22Rv1 (cell line): Measurements from ENCODE around the gene COPS3.

Source experiments
- H3K27ac ChIP-seq: fragments of 450-650 bp; 2 replicates; pipeline ENCODE4 v1.5.1; 2017
- ZFX ChIP-seq: fragments of 450-650 bp; IDR thresholded peaks from 2 replicates; pipeline ENCODE4 v1.6.1; 2017; ENCODE audit warnings: antibody characterized with exemption, borderline replicate concordance
- TF ChIP-seq, protein P1 (sequence below): fragments of 450-650 bp; IDR thresholded peaks from 2 replicates; pipeline ENCODE4 v1.5.1; 2017; ENCODE audit warnings: mild to moderate bottlenecking

Gene COPS3

DNA sequence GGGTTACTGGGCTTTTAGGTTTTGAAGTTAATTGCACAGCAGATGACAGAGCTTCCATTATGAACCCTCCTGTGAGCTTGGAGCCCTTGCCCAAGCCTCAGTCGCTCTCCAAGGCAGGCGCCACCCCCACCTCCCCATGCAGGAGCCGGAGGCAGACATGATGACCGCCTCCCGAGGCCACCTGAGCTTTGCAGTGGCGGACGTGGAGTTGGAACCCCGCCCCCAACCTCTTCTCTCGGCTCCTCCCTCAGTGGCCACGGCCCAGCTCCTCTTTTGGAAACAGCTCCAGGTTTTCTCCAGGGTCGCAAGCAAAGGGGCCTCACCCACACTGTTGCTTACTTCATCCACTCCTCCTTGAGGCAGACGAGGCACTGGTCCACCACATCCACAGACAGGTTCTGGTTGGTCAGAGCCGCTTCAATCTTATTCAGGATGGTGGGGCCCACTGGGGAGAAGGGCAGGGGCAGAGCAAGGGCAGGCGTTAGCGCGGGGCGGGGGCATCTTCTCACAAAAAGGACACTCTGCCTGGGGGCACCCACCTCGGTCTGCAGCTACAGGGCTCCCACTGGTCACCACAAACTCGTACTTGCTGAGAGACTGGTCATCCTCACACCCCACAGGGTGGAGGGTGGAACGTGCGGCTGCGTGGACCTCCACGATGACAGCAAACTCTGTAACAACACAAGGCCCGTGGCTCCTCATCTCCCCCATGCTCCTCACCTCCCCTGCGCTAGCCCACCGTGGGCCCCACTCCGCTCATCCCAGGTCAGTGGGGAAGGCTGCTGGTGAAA, 66.2 kb downstream of the COPS3 start:
- TF ChIP-seq, protein P1, sequence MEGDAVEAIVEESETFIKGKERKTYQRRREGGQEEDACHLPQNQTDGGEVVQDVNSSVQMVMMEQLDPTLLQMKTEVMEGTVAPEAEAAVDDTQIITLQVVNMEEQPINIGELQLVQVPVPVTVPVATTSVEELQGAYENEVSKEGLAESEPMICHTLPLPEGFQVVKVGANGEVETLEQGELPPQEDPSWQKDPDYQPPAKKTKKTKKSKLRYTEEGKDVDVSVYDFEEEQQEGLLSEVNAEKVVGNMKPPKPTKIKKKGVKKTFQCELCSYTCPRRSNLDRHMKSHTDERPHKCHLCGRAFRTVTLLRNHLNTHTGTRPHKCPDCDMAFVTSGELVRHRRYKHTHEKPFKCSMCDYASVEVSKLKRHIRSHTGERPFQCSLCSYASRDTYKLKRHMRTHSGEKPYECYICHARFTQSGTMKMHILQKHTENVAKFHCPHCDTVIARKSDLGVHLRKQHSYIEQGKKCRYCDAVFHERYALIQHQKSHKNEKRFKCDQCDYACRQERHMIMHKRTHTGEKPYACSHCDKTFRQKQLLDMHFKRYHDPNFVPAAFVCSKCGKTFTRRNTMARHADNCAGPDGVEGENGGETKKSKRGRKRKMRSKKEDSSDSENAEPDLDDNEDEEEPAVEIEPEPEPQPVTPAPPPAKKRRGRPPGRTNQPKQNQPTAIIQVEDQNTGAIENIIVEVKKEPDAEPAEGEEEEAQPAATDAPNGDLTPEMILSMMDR, result no peak
- no peak for TF ChIP-seq ZFX

DNA sequence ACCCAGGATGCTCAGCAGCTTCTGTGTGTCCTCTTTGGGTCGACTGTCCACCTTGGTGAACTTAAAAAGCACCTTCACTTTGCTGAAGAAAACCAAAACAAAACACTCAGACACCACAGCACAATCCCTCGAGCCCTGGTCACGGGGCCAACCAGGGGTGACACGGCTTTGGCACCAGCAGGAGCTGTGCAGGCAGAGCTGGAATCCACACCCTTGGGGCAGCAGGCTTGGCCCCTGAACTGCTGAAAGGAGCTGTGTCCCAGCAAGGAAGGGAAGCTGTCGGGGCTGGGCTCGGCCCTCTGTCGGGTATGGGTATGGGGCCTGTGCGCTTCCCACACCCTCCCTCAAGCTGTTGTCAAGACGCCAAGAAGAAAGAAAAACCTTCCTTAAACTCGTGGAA, 67.3 kb downstream of the COPS3 start:
- H3K27ac ChIP-seq, result no peak overlapping the region
- TF ChIP-seq ZFX, result no peak
- TF ChIP-seq, protein P1, result no peak

More for the DNA sequence above, 66.2 kb downstream of the COPS3 start:
- no peak overlapping the region for H3K27ac ChIP-seq

DNA sequence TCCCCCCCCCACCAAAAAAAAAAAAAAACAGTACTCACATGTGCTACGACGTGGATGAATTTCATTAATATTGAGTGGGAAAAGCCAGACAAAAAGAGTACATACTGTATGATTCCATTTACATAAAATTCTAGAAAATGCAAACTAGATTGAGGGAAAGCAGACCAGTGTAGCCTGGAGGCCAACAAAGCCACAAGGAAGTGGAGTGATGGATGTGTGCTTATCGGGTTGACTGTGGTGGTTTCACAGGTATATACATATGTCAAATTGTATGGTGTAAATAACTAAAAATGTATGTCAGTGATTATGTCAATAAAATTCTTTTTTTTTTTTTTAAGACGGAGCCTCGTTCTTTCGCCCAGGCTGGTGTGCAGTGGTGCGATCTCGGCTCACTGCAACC, 73.0 kb downstream of the COPS3 start:
- peak overlapping the region; percentile 81 for H3K27ac ChIP-seq
- no peak for TF ChIP-seq ZFX
- TF ChIP-seq, protein P1, result no peak

DNA sequence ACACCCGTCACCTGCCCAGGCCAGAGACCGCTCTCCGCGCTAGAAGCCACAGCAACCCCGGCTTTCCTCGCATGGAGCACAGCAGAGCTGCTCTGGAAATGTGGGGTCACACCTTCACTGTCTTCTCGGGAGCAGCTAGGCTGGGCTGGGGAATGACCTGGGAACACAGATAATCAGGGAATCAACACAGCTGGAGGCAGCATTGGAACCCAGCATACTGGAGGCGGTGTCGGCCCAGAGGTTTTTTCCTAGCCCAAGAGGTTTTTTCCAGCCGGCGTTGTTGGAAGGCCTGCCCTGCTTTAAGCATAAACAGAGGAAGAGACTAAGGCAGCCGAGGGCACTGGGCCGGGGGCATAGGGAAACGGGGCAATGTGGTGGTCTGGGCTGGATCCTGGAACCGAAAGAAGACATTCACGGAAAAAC, 74.1 kb downstream of the COPS3 start:
- H3K27ac ChIP-seq, result peak overlapping the region; percentile 81
- TF ChIP-seq, protein P1, result no peak
- no peak for TF ChIP-seq ZFX

DNA sequence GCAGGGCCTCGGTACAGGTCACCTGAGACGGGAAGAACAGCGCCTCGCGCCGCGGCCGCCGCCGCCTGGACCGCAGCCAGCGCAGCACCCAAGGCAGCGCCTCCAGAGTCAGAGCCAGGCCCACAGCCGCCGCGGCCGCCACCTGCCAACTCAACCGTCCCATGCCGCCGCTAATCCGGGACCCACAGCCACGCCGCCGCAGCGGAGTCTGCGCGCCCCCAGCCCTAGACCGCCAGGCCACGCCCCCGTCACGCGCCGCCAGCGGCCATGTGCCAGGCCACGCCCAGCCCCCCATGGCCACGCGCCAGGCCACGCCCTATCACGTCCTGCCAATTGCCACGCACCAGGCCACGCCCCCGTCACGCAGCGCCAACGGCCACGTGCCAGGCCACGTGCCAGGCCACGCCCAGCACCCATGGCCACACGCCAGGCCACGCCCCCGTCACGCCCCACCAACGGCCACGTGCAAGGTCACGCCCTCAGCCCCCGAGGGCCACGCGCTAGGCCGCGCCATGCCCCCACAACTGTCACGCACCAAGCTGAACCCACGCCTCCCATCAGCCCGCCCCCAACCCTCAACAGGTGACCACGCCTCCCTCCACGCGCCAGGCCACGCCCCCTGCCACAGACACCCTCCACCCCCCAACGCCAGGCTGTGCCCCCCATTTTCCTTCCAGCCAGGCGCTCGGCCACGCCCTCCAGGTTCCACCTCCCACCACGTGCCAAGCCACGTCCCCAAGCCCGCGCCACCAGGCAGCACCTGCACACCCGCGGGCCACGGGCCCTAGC, 74.7 kb downstream of the COPS3 start, which contains the start of gene PLD6:
TSS of gene PLD6 (minus strand) at position 210 of the 789 bp plus-strand sequence. CDS start at position 163, 47 bp downstream.
- TF ChIP-seq, protein P1, result no peak
- peak within 1 kb of the TSS; percentile 81 for H3K27ac ChIP-seq

DNA sequence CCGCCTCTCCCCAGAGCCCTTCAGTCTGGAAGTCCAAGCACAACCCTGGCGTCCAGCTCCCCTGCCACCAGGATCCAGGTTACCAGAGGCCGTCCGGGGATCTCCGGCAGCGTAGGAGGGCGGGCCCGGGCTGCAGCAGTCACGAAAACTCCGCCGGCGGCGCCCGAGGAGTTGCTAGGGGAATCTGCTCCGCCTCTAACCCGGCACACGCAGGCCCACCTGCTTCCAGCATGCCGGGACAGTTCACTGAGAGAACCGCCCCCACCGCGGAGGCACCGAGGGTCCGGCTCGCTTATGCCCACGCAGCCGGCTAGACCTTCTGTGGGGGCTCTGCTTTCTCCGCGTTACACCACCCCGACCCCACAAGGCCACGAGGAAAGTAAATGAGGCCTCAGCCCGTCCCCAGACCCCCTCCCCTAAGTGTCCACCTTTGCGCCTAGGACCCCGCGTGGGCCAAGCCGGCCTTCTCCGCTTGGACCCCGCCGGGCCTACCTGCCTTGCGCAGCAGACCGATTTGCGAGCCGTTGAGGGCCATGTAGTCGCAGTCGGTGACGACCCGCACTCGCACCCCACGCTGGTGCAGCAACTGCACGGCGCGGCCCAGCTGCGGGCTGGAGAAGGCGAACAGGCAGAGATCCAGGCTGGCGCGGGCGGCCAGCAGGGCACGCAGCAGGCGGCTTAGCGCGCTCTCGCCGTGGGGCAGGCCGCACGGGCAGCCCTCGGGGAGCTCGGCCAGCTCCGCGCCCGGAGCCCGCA, 75.5 kb downstream of the COPS3 start:
- peak overlapping the region; percentile 81 for H3K27ac ChIP-seq
- TF ChIP-seq, protein P1, result no peak
- TF ChIP-seq ZFX, result no peak
